Measurements from ENCODE around the gene ACOT12.
"Not testable (repeated sequence)": the region's sequence is repeated elsewhere in the genome, so short reads cannot be mapped to it uniquely, and the experiment has no call there.

ACOT12 gene

GRCh38 chr5:81393783-81394718, at the start of gene ACOT12:
ACOT12 (minus strand) TSS chr5:81394134; CDS start chr5:81394114, 20 bp downstream.
- no peak for DNase-seq

GRCh38 chr5:81435023-81435422, 41.1 kb upstream of the ACOT12 start:
- DNase-seq, result no peak

GRCh38 chr5:81429985-81430384, 36.1 kb upstream of the ACOT12 start:
- DNase-seq, result no peak

GRCh38 chr5:81429363-81429762, 35.4 kb upstream of the ACOT12 start:
- DNase-seq, result no peak

- no peak for DNase-seq
Observed at GRCh38 chr5:81428861-81429260, 34.9 kb upstream of the ACOT12 start.

GRCh38 chr5:81428446-81428845, 34.5 kb upstream of the ACOT12 start:
- no peak for DNase-seq

- no peak for DNase-seq
Observed at GRCh38 chr5:81427566-81427965, 33.6 kb upstream of the ACOT12 start.

GRCh38 chr5:81426359-81427030, 32.6 kb upstream of the ACOT12 start:
- DNase-seq, result no peak

- DNase-seq, result peak in 1 of 2 experiments; percentile 22
Observed at GRCh38 chr5:81425569-81425968, 31.6 kb upstream of the ACOT12 start.

- no peak for DNase-seq
Observed at GRCh38 chr5:81424728-81425127, 30.8 kb upstream of the ACOT12 start.

GRCh38 chr5:81422671-81423070, 28.7 kb upstream of the ACOT12 start:
- no peak for DNase-seq

- DNase-seq, result no peak
Observed at GRCh38 chr5:81420039-81420667, 26.2 kb upstream of the ACOT12 start.

- no peak for DNase-seq
Observed at GRCh38 chr5:81418606-81419005, 24.7 kb upstream of the ACOT12 start.

- no peak for DNase-seq
Observed at GRCh38 chr5:81417052-81417451, 23.1 kb upstream of the ACOT12 start.

GRCh38 chr5:81409896-81410295, 16.0 kb upstream of the ACOT12 start:
- no peak for DNase-seq

- DNase-seq, result no peak
Observed at GRCh38 chr5:81409361-81409760, 15.4 kb upstream of the ACOT12 start.

GRCh38 chr5:81408496-81408895, 14.6 kb upstream of the ACOT12 start:
- DNase-seq, result no peak

GRCh38 chr5:81407811-81408210, 13.9 kb upstream of the ACOT12 start:
- DNase-seq, result not testable (repeated sequence)

- no peak for DNase-seq
Observed at GRCh38 chr5:81405126-81405891, 11.4 kb upstream of the ACOT12 start.

GRCh38 chr5:81402192-81402930, 8.4 kb upstream of the ACOT12 start:
- DNase-seq, result no peak

- DNase-seq, result no peak
Observed at GRCh38 chr5:81401266-81401665, 7.3 kb upstream of the ACOT12 start.

- DNase-seq, result no peak
Observed at GRCh38 chr5:81400375-81400774, 6.4 kb upstream of the ACOT12 start.

Measured in cerebellar nuclear complex (tissue), 1 donor.